ENCODE results near the gene TSSC4. TPM values are rescaled to one million over a fixed set of nuclear protein-coding genes. Genes with fewer than 3 reads are reported as not detected.
"Not testable (repeated sequence)": the region's sequence is repeated elsewhere in the genome, so short reads cannot be mapped to it uniquely, and the experiment has no call there.

The TSSC4 gene
- total RNA-seq, 4 donors from 2014 or later: 37.5 to 62.3 (median 45.1) TPM

DNA sequence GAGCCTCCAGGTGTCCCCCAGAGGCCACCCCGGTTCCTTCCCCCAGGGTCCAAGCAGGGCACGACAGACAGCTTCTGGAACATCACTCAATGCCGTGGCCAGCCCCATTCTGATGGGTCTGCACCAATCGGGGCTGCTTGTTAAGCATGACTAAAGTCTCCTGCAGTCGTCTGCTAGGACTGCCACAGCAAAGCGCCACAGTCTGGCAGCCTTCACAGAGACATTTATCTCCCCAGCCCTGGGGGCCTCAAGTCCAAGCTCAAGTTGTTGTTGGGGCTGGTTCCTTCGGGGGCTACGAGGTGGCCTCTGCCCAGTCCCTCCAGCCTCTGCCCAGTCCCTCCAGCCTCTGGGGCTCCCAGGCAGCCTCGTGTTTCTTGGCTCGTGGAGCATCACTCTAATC lies 37.4 kb upstream of the TSSC4 start:
- Histone ChIP-seq H3K36me3 (no peaks in the 10 kb centered on the region), H3K4me1 (peaks cover 9 to 19% of the 10 kb centered on the region in 2 donors), H3K27ac (no peak overlapping the region), H3K9me3 (no peaks in the 10 kb centered on the region), H3K4me3 (replicated peaks in 1 of 3) (no peak overlapping the region), H3K27me3 (no peaks in the 10 kb centered on the region)
- intact Hi-C loops (cut with DNase I): no loop called here
- DNase-seq: no peak
- TF ChIP-seq, protein P1, sequence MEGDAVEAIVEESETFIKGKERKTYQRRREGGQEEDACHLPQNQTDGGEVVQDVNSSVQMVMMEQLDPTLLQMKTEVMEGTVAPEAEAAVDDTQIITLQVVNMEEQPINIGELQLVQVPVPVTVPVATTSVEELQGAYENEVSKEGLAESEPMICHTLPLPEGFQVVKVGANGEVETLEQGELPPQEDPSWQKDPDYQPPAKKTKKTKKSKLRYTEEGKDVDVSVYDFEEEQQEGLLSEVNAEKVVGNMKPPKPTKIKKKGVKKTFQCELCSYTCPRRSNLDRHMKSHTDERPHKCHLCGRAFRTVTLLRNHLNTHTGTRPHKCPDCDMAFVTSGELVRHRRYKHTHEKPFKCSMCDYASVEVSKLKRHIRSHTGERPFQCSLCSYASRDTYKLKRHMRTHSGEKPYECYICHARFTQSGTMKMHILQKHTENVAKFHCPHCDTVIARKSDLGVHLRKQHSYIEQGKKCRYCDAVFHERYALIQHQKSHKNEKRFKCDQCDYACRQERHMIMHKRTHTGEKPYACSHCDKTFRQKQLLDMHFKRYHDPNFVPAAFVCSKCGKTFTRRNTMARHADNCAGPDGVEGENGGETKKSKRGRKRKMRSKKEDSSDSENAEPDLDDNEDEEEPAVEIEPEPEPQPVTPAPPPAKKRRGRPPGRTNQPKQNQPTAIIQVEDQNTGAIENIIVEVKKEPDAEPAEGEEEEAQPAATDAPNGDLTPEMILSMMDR (IDR thresholded peaks at IDR 0.05): no peak
- no peak for TF ChIP-seq POLR2A (IDR thresholded peaks at IDR 0.05)
- WGBS, 2 donors: 90 to 93% methylated on average over 9 to 10 of the region's 10 CpGs

DNA sequence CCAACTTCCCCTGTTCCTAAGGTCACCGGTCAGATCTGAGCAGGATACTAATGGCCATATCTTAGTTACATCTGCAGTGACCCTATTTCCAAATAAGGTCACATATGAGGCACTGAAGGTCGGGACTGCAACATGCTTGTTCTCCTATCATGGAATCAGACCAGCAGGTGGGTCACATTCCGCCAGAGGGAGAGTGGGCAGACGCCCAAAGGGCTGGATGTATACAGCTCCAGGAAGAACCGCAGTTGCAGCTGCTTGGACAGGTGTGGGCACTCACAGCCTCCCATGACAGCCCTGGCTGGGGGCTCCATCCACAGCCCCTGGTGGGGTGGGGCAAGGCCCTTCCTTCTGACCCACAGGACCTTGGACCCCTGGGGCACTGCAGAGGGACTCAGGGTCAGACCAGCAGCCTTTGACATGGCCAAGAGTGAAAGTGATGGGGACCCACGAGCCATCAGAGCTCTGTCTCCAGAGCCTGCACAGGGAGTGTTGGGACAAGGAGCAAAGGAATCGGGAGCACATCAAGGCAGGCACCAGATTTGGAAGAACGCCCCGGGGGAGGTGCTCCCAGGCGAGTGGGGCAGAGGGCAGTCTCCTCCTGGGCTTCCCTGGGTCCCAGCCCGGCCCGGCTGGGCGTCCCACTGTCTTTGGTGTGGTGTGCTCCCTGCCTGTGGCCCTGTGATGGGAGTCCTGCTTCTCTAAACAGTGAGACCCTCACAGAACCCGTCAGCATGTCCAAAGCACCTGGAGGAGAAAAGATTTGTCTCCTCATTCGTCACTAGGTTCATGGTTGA lies 36.8 kb upstream of the TSSC4 start:
- TF ChIP-seq, protein P1 (IDR thresholded peaks at IDR 0.05): no peak
- TF ChIP-seq POLR2A (IDR thresholded peaks at IDR 0.05): no peak
- intact Hi-C loops (cut with DNase I): no loop called here
- no peak overlapping the region for H3K4me3 ChIP-seq (replicated peaks in 1 of 3)
- 87 to 94% methylated on average over 14 of the region's 15 CpGs for WGBS, 2 donors
- no peak overlapping the region for H3K27ac ChIP-seq
- H3K9me3 ChIP-seq: no peaks in the 10 kb centered on the region
- H3K27me3 ChIP-seq: no peaks in the 10 kb centered on the region
- no peak for DNase-seq
- H3K4me1 ChIP-seq: peaks cover 9 to 19% of the 10 kb centered on the region in 2 donors
- no peaks in the 10 kb centered on the region for H3K36me3 ChIP-seq

DNA sequence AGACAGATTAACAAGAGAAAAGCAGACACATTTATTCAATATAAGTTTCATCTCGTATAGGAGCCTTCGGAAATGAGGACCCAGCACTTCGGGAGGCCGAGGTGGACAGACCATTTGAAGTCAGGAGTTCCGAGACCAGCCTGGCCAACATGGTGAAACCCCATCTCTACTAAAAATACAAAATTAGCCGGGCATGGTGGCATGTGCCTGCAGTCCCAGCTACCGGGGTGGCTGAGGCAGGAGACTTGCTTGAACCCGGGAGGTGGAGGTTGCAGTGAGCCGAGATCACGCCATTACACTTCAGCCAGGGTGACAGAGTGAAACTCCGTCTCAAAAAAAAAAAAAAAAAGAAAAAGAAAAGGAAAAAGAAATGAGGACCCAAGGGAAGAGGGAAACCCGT lies 36.2 kb upstream of the TSSC4 start:
- H3K36me3 ChIP-seq; H3K9me3 ChIP-seq; H3K27me3 ChIP-seq; intact Hi-C loops (cut with DNase I); H3K27ac ChIP-seq; DNase-seq; H3K4me3 ChIP-seq (replicated peaks in 1 of 3): not testable (repeated sequence)
- 95% methylated on average over 12 of the region's 12 CpGs for WGBS, 2 donors
- peaks cover 9 to 19% of the 10 kb centered on the region in 2 donors for H3K4me1 ChIP-seq

DNA sequence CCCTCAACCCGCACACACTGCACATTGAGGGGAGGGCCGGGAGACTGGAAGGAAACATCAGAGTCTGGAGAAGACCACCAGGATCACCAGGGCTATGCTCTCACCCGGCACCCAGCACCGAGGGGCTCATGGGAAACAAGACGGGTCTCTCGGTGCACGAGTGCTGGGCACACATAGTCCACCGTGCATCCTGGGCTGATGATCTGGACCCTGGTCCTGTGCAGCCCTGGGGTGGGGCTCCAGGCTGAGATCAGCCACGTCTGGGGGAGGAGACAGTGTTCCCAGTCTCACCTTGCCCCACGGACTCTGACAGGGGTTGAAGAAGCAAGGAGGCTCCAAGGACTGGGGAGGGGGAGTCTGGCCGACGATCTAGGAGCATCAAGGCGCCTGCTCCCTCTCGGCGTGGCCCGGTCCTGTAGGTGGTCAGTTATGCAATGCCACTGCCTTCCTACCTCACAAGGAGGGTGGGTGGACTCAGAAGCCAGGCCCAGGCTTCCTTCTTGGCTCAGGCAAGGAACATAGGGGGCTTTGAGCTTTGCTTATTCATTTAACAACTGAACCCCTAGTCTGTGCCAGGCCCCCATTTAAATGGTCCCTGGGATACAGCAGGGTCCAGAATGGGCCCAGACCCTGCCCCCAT lies 34.9 kb upstream of the TSSC4 start:
- Histone ChIP-seq H3K4me3 (replicated peaks in 1 of 3) (no peak overlapping the region), H3K36me3 (no peaks in the 10 kb centered on the region), H3K4me1 (peaks cover 5 to 12% of the 10 kb centered on the region in 2 donors), H3K27me3 (no peaks in the 10 kb centered on the region), H3K27ac (peak overlapping the region in 1 of 3 donors; percentile 28), H3K9me3 (no peaks in the 10 kb centered on the region)
- intact Hi-C loops (cut with DNase I): loop anchor here (5.0 kb wide), 1 partner anchor 38 kb away; no protein-coding TSS in a partner anchor
- WGBS, 2 donors: 88 to 91% methylated on average over 15 of the region's 16 CpGs
- TF ChIP-seq, protein P1 (IDR thresholded peaks at IDR 0.05): no peak
- TF ChIP-seq POLR2A (IDR thresholded peaks at IDR 0.05): no peak
- DNase-seq: no peak

DNA sequence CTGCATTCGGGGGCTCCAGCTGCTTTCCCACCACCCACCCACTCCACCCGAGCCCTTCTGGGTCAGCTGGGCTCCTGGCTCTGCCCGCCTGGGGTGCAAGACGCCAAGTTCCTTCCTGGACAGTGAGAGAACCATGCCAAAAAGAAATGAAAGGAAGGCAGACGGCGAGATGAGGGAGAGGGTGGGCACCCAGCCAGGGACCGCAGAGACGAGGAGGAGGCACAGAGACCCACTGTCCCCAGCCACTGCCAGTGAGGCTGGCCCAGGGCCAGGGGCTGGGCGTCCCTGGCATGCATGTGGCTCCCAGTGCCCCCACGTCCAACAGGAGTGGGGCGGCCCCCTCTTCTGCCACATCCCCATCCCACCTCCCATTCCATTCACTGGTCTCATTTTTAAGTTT lies 34.3 kb upstream of the TSSC4 start:
- H3K4me3 ChIP-seq (replicated peaks in 1 of 3): no peak overlapping the region
- no peaks in the 10 kb centered on the region for H3K36me3 ChIP-seq
- peaks cover 5 to 13% of the 10 kb centered on the region in 2 donors for H3K4me1 ChIP-seq
- peak overlapping the region in 1 of 3 donors; percentile 28 for H3K27ac ChIP-seq
- no peaks in the 10 kb centered on the region for H3K9me3 ChIP-seq
- no peaks in the 10 kb centered on the region for H3K27me3 ChIP-seq
- 27 to 32% methylated on average over 10 to 11 of the region's 11 CpGs for WGBS, 2 donors
- TF ChIP-seq, protein P1 (IDR thresholded peaks at IDR 0.05): no peak
- no peak for TF ChIP-seq POLR2A (IDR thresholded peaks at IDR 0.05)
- intact Hi-C loops (cut with DNase I): loop anchor here (5.0 kb wide), 1 partner anchor 39 kb away; no protein-coding TSS in a partner anchor
- DNase-seq: peak; percentile 44 to 54
